ENCODE results near the gene SSRP1.
A peak's percentile ranks its signal among the peaks of the same experiment; 100 is the strongest.
"Not testable (repeated sequence)": the region's sequence is repeated elsewhere in the genome, so short reads cannot be mapped to it uniquely, and the experiment has no call there.

The SSRP1 gene, protein sequence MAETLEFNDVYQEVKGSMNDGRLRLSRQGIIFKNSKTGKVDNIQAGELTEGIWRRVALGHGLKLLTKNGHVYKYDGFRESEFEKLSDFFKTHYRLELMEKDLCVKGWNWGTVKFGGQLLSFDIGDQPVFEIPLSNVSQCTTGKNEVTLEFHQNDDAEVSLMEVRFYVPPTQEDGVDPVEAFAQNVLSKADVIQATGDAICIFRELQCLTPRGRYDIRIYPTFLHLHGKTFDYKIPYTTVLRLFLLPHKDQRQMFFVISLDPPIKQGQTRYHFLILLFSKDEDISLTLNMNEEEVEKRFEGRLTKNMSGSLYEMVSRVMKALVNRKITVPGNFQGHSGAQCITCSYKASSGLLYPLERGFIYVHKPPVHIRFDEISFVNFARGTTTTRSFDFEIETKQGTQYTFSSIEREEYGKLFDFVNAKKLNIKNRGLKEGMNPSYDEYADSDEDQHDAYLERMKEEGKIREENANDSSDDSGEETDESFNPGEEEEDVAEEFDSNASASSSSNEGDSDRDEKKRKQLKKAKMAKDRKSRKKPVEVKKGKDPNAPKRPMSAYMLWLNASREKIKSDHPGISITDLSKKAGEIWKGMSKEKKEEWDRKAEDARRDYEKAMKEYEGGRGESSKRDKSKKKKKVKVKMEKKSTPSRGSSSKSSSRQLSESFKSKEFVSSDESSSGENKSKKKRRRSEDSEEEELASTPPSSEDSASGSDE

DNA sequence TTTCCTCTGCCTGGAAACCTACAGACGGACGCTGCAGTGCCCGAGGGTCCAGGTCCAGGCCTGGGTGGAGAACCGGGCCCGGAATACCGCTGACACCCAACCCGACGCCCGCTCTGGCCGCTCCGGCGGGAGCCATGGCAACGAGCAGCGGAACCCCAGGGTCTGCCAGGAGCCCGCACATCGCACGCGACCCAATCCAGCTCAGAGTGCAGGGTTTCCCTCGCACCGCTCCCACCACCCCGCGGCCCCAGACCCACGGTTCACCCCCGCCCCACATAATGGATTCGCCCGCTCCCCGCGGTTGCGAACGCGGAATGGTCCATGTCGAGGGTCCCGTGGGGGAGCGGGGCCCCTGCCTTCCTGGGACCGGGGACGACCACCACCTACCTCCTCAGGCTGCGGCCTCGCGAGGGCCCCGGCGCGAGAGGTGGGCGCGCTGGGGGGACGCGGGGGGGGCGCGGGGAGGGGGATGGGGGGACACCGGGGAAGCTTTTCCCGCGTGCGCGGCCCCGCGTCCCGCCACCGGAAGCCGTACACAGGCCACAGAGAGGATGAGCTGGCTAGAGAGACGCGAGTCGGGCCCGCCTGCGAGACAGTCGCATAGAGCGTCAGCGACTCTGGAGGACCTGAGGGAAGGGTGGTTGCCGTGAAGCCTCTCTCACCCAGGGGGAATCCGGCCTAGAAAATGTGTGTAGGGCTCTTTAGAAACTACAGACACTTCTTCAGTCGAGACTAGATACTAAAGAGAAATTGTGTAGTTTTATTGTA is at the start of gene SSRP1:
Gene SSRP1 (minus strand): TSS at position 550 of the 768 bp plus-strand sequence. CDS start 771 bp downstream, outside the sequence.
- DNase-seq = peak; percentile 92

DNA sequence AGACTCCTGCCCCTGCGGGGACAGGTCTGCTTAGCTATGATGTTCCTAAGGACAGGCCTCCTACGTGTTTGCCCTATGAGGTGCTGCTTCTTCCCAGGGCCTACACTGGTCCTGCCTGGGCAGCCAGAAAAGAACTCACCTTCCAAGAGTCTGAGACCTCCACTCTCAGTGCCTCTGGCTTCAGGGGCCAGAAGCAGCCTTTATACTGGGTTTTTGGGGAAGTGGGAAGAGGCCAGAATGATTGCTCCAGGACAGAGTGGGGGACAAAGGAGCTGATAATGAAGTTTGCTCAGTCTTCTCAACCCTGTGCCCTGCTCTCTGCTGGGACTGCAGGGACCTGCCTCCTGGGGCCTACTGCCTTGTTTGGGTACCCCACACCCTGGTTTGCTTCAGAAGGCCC is 45.3 kb upstream of the SSRP1 start, which contains the start of gene PRG3:
Gene PRG3 (minus strand): TSS at position 176 of the 400 bp plus-strand sequence. CDS start 442 bp downstream, outside the sequence.
- DNase-seq = no peak

DNA sequence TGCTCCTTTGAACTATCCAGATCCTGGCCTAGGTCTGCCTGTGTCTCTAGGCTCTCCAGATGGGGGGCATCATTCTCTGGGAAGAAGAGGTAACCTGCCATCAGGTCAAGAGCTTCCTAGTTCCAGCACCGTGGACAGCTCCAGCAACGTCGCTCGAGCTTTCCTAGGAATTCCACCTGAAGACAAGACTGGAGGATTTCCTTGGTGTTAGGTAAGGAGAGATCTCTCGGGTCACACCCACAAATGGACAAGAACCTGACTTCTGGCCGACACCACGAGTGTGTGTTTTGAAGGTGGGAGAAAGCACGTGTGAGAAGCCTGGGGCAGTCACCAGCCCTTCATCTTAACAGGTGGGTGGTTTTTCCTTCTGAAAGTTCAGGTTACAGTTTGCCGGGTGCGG is 44.0 kb upstream of the SSRP1 start:
- DNase-seq = no peak

DNA sequence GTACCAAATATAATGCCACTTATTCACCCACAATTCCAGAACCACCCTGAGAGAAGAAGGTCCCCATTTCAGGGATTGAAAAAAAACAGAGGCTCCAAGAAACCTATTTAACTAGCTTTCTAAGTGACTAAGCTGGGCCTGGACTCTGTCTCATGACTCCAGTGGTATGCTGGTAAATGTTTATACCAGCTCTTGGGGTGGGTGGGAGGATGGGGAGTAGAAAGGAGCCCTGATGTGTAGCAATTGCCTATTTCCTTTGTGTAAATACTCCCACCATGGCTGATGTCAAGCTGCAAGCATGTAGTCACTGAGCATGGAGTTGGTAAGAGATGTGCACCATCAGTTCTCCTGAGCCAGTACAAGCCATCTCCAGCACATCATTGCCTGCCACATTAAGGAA is 42.5 kb upstream of the SSRP1 start:
- DNase-seq = no peak

DNA sequence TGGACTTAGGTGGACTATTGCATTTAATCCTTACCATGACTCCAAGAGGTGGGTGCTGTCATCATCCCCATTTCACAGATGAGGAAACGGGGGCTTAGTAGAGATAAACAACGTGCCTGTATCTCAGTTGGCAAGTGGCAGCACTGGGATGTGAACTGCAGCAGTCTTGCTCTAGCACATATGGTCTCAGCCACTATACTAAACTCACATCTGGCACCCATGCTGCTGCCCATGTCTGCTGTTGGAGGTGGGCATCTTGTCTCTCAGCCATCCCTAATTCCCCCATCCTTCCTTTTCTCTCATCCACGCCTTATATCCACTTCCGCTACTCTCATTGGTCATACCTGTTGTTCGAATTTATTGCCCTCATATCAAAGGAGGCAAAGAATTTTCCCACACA is 41.4 kb upstream of the SSRP1 start:
- peak; percentile 67 for DNase-seq

DNA sequence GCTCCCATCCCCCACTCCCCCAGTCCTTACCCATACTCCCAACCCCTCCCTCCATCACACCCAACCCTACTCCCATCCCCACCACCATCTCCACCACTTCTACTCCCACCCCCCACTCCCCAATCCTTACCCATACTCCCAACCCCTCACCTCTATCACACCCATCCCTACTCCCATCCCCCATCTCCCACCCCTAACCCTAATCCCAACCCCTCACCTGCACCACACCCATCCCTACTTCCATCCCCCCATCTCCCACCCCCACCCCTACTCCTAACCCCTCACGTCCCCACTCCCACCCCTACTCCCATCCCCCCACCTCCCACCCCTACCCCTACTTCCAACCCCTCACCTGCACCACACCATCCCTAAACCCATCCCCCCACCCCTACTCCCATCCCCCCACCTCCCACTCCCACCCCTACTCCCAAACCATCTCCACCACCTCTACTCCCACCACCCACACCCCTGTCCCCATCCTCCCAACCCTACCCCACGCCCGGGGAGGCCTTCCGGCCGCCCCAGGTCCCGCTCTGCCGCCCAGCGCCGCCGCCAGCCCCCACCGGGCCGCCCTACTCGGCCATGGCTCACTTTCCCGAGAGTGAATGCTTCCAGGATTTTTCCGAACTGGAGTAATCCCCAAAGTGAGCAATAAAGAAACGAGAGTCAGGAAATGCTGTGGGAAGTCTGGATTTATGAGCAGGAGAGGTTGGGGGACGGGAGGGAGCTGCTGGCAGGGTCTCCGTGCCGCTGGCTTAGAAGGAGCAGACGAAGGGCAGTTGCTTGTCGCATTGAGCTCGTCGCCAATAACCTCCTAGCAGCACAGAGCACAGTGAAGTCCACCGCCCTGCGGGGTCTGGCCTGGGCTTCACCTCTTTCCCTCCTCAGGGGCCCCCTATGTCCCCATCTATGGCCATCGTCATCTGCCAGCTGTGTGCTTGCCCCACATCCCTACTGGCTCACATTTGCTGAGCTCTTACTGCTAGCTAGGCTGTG is 40.7 kb upstream of the SSRP1 start:
- DNase-seq = no peak

DNA sequence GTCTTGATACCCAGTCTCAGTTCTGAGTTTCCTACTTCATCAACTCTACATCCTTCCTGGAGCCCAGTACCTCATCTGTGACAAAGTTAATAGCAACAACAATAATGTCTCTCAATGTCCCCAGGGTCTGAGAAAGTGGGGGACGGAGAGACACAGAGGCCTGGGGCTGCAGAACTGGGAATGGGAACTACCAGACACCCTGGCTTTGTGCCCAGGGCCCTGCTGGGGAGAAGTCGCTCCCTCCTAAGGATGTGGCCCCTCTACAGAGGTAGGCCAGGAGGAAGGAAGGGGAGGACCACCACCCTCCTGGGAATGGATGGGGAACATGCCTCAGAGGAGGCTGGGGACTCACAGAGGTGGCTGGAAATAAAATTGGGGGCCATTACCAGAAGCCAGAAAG is 39.8 kb upstream of the SSRP1 start:
- DNase-seq = no peak

DNA sequence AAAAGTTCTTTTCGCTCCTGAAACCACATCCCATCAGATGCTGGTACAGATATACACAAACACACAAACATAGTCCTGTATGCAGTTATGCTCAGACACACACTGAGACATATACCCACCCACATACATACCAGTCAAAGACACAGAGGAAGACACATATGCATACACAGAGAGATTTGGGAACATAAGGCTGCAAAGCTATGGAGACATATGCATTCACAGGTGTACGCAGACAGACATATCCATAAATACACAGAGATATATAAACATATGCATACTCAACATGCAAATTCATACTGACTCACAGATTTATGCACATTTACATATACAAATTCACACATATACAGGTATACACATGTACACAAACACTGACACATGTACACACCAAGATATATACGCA is 39.3 kb upstream of the SSRP1 start:
- no peak for DNase-seq

DNA sequence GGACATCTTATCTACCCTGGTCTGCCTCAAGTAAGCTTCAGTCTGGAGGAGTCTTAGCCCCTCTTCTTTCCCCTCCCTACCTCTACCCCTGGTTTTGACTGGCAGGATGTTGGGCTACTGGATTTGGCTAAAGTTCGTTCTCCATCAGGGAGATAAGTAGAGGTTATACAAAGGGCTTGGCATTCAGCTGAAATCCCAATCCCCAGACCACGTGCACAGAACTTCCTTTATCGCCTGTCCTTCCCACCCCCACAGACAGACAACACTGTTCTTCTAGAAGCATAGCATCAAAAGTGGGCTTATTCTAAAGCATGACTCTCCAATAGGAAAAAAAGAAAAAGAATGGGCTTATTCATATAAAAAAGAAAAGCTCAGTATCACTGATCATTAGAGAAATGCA is 37.5 kb upstream of the SSRP1 start:
- no peak for DNase-seq

DNA sequence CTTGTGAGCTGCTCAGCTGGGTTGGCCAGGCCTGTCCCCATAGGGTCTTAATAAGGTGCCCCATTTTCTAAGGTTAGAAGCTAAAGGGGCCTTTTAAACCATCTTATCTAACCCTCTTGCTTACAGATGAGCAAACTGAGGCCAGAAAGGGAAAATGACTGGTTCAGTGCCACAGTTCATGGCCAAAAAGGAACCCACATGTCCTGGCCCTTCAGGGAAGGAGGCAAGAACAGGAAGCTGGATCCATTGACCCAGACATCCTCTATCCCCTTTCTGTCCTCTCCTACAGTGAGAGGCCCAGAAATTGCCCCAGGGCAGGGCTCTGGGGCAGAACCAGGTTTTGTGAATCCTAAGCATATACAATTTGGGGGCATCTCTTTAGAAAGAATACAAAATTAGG is 35.2 kb upstream of the SSRP1 start:
- DNase-seq = no peak

DNA sequence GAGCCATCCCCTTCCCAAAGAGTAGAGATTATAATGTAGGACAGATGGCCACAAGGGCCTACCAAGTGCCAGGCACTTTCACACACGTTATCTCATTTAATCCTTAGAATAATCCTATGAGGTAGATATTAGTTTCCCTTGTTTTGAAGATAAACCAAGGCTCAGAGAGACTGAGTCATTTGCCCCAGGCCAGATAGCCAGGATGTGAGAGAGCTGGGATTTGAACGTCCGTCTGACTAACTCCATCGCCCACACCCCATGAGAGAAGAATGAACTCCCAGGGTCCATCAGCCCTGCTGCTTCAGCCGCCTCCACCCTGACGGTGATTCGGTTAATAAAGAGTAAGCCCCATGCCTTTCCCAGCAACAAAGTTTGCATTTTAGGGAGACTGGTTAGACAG is 34.6 kb upstream of the SSRP1 start:
- peak; percentile 87 for DNase-seq

DNA sequence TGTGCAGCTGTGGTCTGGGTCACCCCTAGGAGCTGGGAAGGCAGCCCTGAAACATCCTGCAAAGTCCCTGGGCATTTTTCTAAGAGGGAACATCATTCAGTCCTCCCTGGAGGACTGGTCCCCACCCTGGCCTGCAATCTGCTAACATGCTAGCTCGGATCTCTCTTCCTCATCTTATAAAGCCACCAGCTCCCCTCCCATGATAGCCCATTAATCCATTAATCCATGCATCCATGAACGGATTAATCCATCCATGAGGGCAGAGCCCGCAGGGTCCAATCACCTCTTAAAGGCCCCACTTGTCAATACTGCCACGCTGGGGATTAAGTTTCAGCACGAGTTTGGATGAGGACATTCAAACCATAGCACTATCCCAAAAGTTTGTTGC is 33.1 kb upstream of the SSRP1 start:
- peak; percentile 97 for DNase-seq

DNA sequence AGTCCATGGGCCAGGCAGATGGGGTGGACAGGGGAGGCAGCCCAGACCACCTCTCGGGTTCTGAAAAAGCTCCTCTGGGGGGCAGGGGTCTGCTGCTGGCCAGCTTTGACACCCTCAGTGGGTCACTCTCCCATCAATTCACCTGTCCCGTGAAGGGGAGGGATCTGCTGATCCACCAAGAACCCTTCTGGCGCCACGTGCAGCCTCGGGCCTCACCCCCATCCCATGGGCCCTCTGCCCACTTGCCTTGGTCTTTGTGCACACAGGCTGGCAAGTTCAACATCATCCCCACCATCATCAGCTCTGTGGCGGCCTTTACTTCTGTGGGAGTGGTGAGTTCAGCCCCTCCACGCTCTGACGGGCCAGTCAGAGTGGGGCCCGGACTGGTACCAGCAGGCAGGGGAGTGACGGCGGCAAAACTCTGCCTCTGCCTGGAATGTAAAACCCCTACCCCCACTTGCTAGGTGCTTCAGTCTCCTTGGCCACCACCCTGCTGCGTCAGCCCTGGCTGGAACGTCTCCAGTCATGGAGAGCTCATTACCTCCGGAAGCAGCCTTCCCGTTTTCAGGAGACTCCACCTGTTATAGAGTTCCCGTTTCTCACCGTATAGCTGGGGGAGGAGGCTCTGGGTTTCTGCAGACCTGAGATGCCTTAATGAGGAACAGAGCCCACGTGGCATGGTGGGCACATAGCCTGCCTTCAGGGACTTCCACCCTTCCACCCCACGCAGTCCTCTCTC is 32.6 kb upstream of the SSRP1 start:
- peak; percentile 79 for DNase-seq

DNA sequence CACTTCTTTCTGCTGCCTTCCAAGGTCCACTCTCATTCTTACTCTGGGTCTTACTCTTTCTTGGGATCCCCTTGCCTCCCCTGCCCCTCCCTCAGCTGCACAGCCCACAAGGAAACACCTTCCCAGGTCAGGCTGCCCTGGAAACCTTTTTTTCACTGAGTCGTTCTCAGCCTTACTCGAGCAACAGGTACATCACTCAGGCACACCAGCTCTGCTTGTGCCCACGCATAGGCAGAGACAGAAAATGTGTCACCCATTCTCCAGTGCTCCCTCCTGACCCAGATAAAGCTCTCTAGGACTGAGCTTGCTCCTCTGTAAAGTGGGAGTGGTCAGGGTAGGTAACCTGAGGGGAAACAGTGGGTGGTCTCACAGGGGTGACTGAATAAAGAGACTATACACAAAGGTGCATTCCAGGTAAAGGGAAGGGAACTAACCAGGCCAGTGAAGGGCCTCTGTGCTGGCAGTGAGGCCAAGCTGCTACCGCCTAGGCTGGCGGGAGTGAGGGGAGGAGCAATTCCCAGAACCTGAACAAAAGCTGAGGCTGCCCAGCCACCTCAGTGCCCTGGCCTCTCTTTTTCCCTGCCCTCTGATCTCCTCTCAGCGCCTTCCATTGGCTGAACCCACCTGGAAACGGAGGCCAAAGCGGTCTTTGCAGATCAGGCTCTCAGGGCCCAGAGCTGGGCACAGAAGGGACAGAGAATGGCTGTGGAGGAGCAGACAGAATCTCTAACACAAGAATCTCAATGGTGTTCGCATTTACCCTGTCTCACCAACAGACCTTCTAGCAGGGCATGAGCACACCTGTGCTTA is 29.4 kb upstream of the SSRP1 start:
- DNase-seq = peak; percentile 27

DNA sequence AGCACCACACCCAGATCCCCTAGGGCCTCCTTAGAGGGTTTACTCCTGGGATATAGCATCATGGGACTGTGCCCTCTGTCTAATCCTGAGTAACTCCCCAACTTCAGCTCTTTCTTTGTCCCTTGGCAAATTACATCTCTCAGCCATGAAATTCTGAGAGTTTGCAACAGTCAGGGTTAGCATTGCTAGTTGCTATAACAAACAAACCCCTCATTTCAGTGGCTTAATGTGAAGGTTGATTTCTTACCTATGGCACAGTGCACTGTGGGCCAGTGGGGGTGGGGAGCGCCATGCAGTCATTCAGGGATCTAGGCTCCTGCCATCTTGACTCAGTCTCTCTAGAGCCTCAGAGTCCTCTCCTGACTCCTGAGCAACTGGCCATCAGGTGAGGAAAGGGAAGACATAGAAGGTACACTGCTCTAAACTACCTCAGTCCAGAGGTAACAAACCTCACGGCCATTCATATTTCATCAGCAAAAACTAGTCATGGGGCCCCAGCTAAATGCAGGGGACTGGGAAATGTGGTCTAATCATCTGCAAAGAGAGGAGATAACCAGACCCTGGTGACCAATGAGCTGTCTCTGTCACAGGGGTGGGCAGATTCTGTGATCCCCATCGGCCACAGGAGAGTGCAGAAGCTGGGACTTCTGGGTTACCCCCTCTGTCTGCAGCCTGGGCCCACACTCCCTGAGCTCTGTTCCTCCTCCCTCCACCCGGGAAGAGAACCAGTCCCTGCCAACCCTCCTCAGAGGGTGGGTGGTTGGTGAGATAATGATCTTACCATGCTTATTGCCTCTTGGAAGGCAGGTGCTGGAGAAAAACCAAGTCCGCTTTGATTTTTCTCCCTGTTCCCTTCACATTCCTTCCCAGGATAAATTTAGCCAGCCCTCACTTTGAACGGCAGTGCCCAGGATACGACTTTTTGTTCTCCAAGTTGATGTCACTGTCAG is 27.7 kb upstream of the SSRP1 start:
- no peak for DNase-seq

DNA sequence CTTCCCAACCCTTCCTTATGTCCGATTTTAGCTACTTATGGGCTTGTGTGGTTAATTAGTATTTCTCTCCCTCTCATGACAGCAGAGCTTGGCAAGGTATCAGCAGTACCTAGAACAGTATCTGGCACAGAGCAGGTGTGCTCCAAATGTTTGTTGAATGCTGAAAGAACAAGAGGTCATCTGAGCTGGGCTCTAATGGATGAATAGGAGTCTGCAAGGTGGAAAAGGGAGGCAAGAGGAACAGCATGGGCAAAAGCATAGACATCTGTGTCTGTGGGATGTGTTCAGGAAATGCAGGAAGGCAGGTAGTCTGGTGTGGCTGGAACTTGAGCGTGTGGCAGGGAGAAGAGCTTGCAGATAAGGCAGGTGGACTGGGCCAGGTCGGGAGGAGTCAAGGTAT is 26.2 kb upstream of the SSRP1 start:
- DNase-seq = no peak

DNA sequence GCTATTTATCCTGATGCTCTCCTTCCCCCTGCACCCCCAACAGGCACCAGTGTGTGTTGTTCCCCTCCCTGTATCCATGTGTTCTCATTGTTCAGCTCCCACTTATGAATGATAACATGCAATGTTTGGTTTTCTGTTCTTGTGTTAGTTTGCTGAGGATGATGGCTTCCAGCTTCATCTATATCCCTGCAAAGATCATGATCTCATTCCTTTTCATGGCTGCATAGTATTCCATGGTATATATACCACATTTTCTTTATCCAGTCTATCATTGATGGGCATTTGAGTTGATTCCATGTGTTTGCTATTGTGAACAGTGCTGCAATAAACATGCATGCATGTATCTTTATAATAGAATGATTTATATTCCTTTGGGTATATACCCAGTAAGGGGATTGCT is 25.7 kb upstream of the SSRP1 start:
- DNase-seq = not testable (repeated sequence)

DNA sequence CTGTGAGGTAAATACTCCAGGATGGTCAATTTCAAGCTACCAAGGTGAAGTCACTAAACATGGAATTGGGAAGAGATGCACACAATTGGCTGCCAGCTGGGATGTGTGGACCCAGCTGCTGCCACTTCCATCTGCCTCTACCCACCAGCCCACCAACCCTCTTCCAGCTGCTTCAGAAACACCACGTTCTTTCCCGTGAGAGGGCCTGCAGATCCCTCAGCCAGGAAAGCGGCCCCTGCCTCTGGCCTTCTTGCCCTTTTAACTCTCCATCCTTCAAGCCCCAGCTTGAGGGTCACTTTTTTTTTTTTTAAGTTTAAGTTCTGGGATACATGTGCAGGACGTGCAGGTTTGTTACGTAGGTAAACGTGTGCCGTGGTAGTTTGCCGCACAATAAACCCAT is 25.3 kb upstream of the SSRP1 start:
- DNase-seq = no peak

Measured in NCI-H82 (cell line).